Heart right ventricle (tissue), 16 donors: ENCODE measurements around the gene FRMPD1. TPM values are rescaled to one million over a fixed set of nuclear protein-coding genes. Genes with fewer than 3 reads are reported as not detected.

Experiments used
- ATAC-seq, 8 donors: fragments of 200-7000 bp; cut with Tn5 transposase; one replicate each; pipeline ENCODE4 v1.9.1; 2020; ENCODE audit warnings: mild to moderate bottlenecking in 8 of 8, moderate library complexity in 8 of 8, moderate number of reproducible peaks in 1 of 8
- DNase-seq, 2 donors: peaks; one replicate each; pipeline ENCODE4 v3.0.0-alpha.2; 2020
- H3K27ac ChIP-seq, 10 donors: fragments of 200-600 bp; sonication (generic) in 2 of 10; one replicate each; pipeline versions ENCODE4 v1.5.0 to v1.8.0; 2020 to 2022; ENCODE audit warnings: mild to moderate bottlenecking in 3 of 10
- H3K27me3 ChIP-seq, 7 donors: fragments of 200-600 bp; one replicate each; pipeline ENCODE4 v1.8.0; 2021 to 2022; ENCODE audit warnings: mild to moderate bottlenecking in 2 of 7
- H3K36me3 ChIP-seq, 9 donors: fragments of 200-600 bp; sonication (generic) in 1 of 9; one replicate each; pipeline versions ENCODE4 v1.5.0 to v1.8.0; 2020 to 2022; ENCODE audit warnings: mild to moderate bottlenecking in 2 of 9
- H3K4me1 ChIP-seq, 9 donors: fragments of 200-600 bp; sonication (generic) in 1 of 9; one replicate each; pipeline versions ENCODE4 v1.5.0 to v1.8.0; 2020 to 2022; ENCODE audit warnings: mild to moderate bottlenecking in 4 of 9
- H3K4me3 ChIP-seq, 10 donors: fragments of 200-600 bp; sonication (generic) in 2 of 10; one replicate each; pipeline versions ENCODE4 v1.5.0 to v1.8.0; 2020 to 2022; ENCODE audit warnings: mild to moderate bottlenecking in 7 of 10, moderate library complexity in 2 of 10
- H3K9me3 ChIP-seq, 11 donors: fragments of 200-600 bp in 10 of 11; sonication (generic) in 2 of 11; one replicate each; pipeline versions ENCODE4 v1.5.0 to v1.8.0; 2013 to 2022; ENCODE audit warnings: mild to moderate bottlenecking in 2 of 11, control low read depth in 1 of 11, moderate library complexity in 1 of 11
- CTCF ChIP-seq, 9 donors: fragments of 200-600 bp; sonication (generic) in 2 of 9; IDR thresholded peaks; one replicate each; pipeline versions ENCODE4 v1.5.0 to v1.8.0; 2021 to 2022; ENCODE audit warnings: antibody characterized with exemption in 9 of 9, mild to moderate bottlenecking in 5 of 9, moderate library complexity in 1 of 9
- WGBS, 2 donors: extraction: QIAGEN DNeasy Blood & Tissue Kit; methylation state at CpG; one replicate each; pipeline ENCODE4 v1.1.7; 2013; ENCODE audit warnings: inconsistent platforms in 1 of 2; 5-methylcytosine and 5-hydroxymethylcytosine counted together
- intact Hi-C, 10 donors: fragments of 100-400 bp; cut with DNase I; formaldehyde crosslinking; loops; one replicate each; pipeline versions ENCODE4 v1.11.1 to v1.14.2; 2022
- polyA plus RNA-seq, 2 donors: library from polyadenylated mRNA; stranded (reverse); fragments of 200-250 nt; gene quantifications; one replicate each; pipeline ENCODE4 v1.2.3, GENCODE V29; 2013
- total RNA-seq, 10 donors: library from RNA; stranded (reverse); fragmentation: NEBNext Ultra II Directional in 3 of 10; extraction: Animal tissue kit (Norgen Biotek cat#: 25700) in 3 of 10; gene quantifications; one replicate each; pipeline versions ENCODE4 v1.2.1 to v1.2.4, GENCODE V29; 2021 to 2023
- donor health status: Arrhythmogenic right ventricular cardiomyopathy.
- donor health status: ischemic (EF 13 %, LVEDD 7.1; RV severe dilation, severe dysfunction).
- donor health status: healthy with polysubstance abuse.
- donor health status: DM: no; HTN: yes; CAD: no.
- donor health status: DM: no; HTN: no; CAD: no.
- donor health status: ischemic (EF 25% LVEDD 6.9; RV normal size, moderate dysfunction).
- donor health status: ischemic (EF 25% LVEDD 5.7; RV mildly dilated, moderate dysfunction).
- donor health status: healthy.
- donor health status: DM: yes; HTN: yes; CAD: no.
- donor health status: Ischemic cardiomyopathy.
- donor health status: ischemic (EF 35%, LVEDD 5.7; RV mildly dilated, moderate dysfunction).
- donor health status: nonischemic (EF 11% LVEDD 7.7; RV severe dilation, severe dysfunction).
- donor health status: DM: yes; HTN: yes; CAD: no.
- donor health status: PGD.
- donor health status: ischemic (EF 29% LVEDD 5.4; RV normal size, mild dysfunction).
- donor health status: nonischemic (EF 23%, LVEDD 6.1; RV moderate dilation, normal function).

FRMPD1 gene
- total and polyA plus RNA-seq, 12 donors = 0.03 to 1.7 (median 0.63) TPM

- ATAC-seq (no peak), DNase-seq (no peak)
- intact Hi-C loops = no loop called here
- Histone ChIP-seq H3K4me3 (no peak overlapping the region), H3K27me3 (peaks cover 0 to 15% (median 3%) of the 10 kb centered on the region in 7 donors), H3K4me1 (no peaks in the 10 kb centered on the region), H3K36me3 (no peaks in the 10 kb centered on the region), H3K27ac (no peak overlapping the region), H3K9me3 (peaks cover 0 to 6% (median 0%) of the 10 kb centered on the region in 11 donors)
- WGBS, 2 donors = 92 to 96% methylated on average over 5 of the region's 5 CpGs
- TF ChIP-seq CTCF (IDR thresholded peaks at IDR 0.05) = no peak
Measured at GRCh38 chr9:37694355-37694754, 43.6 kb downstream of the FRMPD1 start.

GRCh38 chr9:37696528-37696927 lies 45.8 kb downstream of the FRMPD1 start:
- no peak for TF ChIP-seq CTCF (IDR thresholded peaks at IDR 0.05)
- peaks cover 0 to 7% (median 0%) of the 10 kb centered on the region in 7 donors for H3K27me3 ChIP-seq
- H3K4me3 ChIP-seq = no peak overlapping the region
- H3K4me1 ChIP-seq = no peaks in the 10 kb centered on the region
- H3K27ac ChIP-seq = no peak overlapping the region
- no peaks in the 10 kb centered on the region for H3K9me3 ChIP-seq
- WGBS, 2 donors = 56 to 79% methylated on average over 1 of the region's 1 CpG
- DNase-seq = no peak
- intact Hi-C loops = no loop called here
- no peak for ATAC-seq
- no peaks in the 10 kb centered on the region for H3K36me3 ChIP-seq

- 68 to 77% methylated on average over 3 of the region's 3 CpGs for WGBS, 2 donors
- H3K27ac ChIP-seq = no peak overlapping the region
- intact Hi-C loops = no loop called here
- TF ChIP-seq CTCF (IDR thresholded peaks at IDR 0.05) = no peak
- no peak overlapping the region for H3K4me3 ChIP-seq
- DNase-seq (no peak), ATAC-seq (no peak)
- H3K4me1 ChIP-seq = no peaks in the 10 kb centered on the region
- peaks cover 0 to 3% (median 0%) of the 10 kb centered on the region in 7 donors for H3K27me3 ChIP-seq
- H3K9me3 ChIP-seq = no peaks in the 10 kb centered on the region
- no peaks in the 10 kb centered on the region for H3K36me3 ChIP-seq
Measured at GRCh38 chr9:37700131-37700530, 49.4 kb downstream of the FRMPD1 start.

GRCh38 chr9:37700900-37701299 lies 50.1 kb downstream of the FRMPD1 start:
- 90% methylated on average over 3 of the region's 3 CpGs for WGBS, 2 donors
- intact Hi-C loops = no loop called here

More at GRCh38 chr9:37700900-37701299, 50.1 kb downstream of the FRMPD1 start:
- no peaks in the 10 kb centered on the region for H3K4me1 ChIP-seq
- H3K27ac ChIP-seq = no peak overlapping the region
- H3K36me3 ChIP-seq = no peaks in the 10 kb centered on the region
- no peaks in the 10 kb centered on the region for H3K9me3 ChIP-seq
- TF ChIP-seq CTCF (IDR thresholded peaks at IDR 0.05) = no peak
- ATAC-seq (no peak), DNase-seq (no peak)
- no peak overlapping the region for H3K4me3 ChIP-seq
- no peaks in the 10 kb centered on the region for H3K27me3 ChIP-seq
